ENCODE results near the gene PDZD8. TPM values are rescaled to one million over a fixed set of nuclear protein-coding genes. Genes with fewer than 3 reads are reported as not detected.

The PDZD8 gene
- total RNA-seq, 4 donors from 2014 or later, result 28.6 to 54.3 (median 34.8) TPM

GRCh38 chr10:117239051-117239450 lies 136.2 kb downstream of the PDZD8 start:
- TF ChIP-seq, protein P1, sequence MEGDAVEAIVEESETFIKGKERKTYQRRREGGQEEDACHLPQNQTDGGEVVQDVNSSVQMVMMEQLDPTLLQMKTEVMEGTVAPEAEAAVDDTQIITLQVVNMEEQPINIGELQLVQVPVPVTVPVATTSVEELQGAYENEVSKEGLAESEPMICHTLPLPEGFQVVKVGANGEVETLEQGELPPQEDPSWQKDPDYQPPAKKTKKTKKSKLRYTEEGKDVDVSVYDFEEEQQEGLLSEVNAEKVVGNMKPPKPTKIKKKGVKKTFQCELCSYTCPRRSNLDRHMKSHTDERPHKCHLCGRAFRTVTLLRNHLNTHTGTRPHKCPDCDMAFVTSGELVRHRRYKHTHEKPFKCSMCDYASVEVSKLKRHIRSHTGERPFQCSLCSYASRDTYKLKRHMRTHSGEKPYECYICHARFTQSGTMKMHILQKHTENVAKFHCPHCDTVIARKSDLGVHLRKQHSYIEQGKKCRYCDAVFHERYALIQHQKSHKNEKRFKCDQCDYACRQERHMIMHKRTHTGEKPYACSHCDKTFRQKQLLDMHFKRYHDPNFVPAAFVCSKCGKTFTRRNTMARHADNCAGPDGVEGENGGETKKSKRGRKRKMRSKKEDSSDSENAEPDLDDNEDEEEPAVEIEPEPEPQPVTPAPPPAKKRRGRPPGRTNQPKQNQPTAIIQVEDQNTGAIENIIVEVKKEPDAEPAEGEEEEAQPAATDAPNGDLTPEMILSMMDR (IDR thresholded peaks at IDR 0.05; ENCODE audit: low read depth), result no peak

DNA sequence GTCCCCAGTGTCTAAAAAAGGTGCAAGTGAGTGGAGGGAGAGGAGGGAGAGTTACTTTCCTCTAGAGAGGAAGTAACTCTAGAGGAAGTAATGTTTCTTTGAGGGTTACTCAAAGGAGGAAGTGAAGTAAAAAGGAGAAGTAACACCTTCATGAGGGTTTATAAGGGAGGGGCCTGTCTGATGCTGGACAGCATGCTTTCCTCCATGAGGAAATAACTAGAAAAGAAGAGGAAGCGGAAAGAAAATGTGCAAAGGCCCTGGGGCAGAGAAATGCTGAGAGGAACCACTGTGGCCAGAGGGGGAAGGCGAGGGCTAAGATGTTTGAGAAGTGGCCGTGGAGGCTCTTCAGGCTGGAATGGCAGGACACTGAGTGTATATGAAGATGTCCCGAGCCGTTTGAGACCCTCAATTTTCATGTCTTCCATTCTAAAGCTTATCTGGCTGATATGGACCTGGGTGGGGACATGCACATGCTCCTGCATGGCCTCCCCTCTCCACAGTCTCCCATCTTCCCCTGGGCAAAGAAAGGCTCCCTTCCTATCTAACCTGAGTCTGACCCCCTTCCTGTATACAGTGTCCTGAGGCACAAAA lies 137.7 kb downstream of the PDZD8 start:
- TF ChIP-seq, protein P1 (IDR thresholded peaks at IDR 0.05; ENCODE audit: low read depth), result no peak

DNA sequence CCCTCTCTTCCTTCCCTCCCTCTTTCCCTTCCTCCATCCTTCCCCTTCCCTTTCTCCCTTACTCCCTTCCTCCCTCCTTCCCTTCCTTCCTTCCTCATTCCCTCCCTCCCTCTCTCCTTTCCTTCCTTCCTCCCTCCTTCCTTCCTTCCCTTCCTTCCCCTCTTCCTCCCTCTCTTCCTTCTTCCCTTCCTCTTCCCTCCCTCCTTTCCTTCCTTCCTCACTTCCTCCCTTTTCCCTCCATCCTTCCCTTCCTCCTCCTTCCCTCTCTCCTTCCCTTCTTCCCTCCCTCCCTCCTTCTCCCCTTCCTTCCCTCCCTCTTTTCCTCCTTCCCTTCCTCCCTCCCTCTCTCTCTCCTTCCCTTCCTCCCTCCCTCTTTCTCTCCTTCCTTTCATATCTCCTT lies 147.0 kb downstream of the PDZD8 start:
- TF ChIP-seq, protein P1 (IDR thresholded peaks at IDR 0.05; ENCODE audit: low read depth), result no peak

Other genes starting within 250 kb of the PDZD8 start
- gene VAX1, start 237.2 kb downstream of the PDZD8 start, total RNA-seq, result not detected
- gene KCNK18, start 178.0 kb downstream of the PDZD8 start, total RNA-seq, result not detected
- gene SLC18A2, start 134.3 kb downstream of the PDZD8 start, total RNA-seq, result 1 to 10 TPM in 2 of 4 donors, under 1 TPM in 1, not detected in 1; 0.51 to 2.0 (median 2.0) TPM
- 1 to 10 TPM; 2.7 to 7.0 (median 4.7) TPM for gene EMX2, start 167.3 kb upstream of the PDZD8 start, total RNA-seq

All from subcutaneous adipose tissue (tissue), 4 donors.